Body of pancreas (tissue), 4 donors: ENCODE data around the gene SF3B3.

ENCODE experiments used
- POLR2A ChIP-seq, 3 donors: fragments of 450-650 bp; IDR thresholded peaks; one replicate each; pipeline ENCODE4 v1.6.1; 2016; ENCODE audit warnings: antibody characterized with exemption in 3 of 3, mild to moderate bottlenecking in 2 of 3
- TF ChIP-seq, protein P1 (sequence below), 7 experiments: fragments of 450-650 bp in 4 of 7; fragments of 200-600 bp in 3 of 7; sonication (generic) in 3 of 7; IDR thresholded peaks; one replicate each; pipeline ENCODE4 v1.5.1; 2016 to 2019; ENCODE audit warnings: antibody characterized with exemption in 7 of 7

- TF ChIP-seq, protein P1, sequence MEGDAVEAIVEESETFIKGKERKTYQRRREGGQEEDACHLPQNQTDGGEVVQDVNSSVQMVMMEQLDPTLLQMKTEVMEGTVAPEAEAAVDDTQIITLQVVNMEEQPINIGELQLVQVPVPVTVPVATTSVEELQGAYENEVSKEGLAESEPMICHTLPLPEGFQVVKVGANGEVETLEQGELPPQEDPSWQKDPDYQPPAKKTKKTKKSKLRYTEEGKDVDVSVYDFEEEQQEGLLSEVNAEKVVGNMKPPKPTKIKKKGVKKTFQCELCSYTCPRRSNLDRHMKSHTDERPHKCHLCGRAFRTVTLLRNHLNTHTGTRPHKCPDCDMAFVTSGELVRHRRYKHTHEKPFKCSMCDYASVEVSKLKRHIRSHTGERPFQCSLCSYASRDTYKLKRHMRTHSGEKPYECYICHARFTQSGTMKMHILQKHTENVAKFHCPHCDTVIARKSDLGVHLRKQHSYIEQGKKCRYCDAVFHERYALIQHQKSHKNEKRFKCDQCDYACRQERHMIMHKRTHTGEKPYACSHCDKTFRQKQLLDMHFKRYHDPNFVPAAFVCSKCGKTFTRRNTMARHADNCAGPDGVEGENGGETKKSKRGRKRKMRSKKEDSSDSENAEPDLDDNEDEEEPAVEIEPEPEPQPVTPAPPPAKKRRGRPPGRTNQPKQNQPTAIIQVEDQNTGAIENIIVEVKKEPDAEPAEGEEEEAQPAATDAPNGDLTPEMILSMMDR (IDR thresholded peaks at IDR 0.05): no peak
- TF ChIP-seq POLR2A (IDR thresholded peaks at IDR 0.05): no peak
These were observed 77.1 kb downstream of the SF3B3 start for GRCh38 chr16:70600730-70601129.
